Neural cell (in vitro differentiated cells): ENCODE data around the gene PFDN5. TPM values are rescaled to one million over a fixed set of nuclear protein-coding genes. Genes with fewer than 3 reads are reported as not detected.

ENCODE experiments used
- H2AFZ ChIP-seq: fragments of 200-600, 300-800 bp; sonication (generic), shearing (Covaris generic); 2 replicates; pipeline ENCODE4 v1.6.0; 2014; ENCODE audit warnings: low read depth, mild to moderate bottlenecking, antibody characterized with exemption, low read length, moderate library complexity
- H3F3A ChIP-seq: fragments of 200-600 bp; shearing (Covaris generic); 2 replicates; pipeline ENCODE4 v1.6.1; 2016; ENCODE audit warnings: mild to moderate bottlenecking, moderate library complexity, mixed read lengths, antibody characterized with exemption, low read length; ENCODE audit not compliant: insufficient read depth, poor library complexity, severe bottlenecking
- H3K27ac ChIP-seq: fragments of 200-600, 300-800 bp; sonication (generic), shearing (Covaris generic); 2 replicates; pipeline ENCODE4 v1.5.1; 2014; ENCODE audit warnings: mild to moderate bottlenecking, low read length, moderate library complexity
- H3K27me3 ChIP-seq: fragments of 300-800, 200-600 bp; sonication (generic), shearing (Covaris generic); 2 replicates; pipeline ENCODE4 v1.6.0; 2014; ENCODE audit warnings: mild to moderate bottlenecking, low read depth, low read length, moderate library complexity; ENCODE audit not compliant: insufficient read depth
- H3K36me3 ChIP-seq: fragments of 300-800, 200-600 bp; sonication (generic), shearing (Covaris generic); 2 replicates; pipeline ENCODE4 v1.5.1; 2014; ENCODE audit warnings: mild to moderate bottlenecking, antibody characterized with exemption, low read length, moderate library complexity; ENCODE audit not compliant: insufficient read depth
- H3K4me2 ChIP-seq: fragments of 300-800, 200-600 bp; sonication (generic), shearing (Covaris generic); 2 replicates; pipeline ENCODE4 v1.6.0; 2014; ENCODE audit warnings: mild to moderate bottlenecking, low read length
- H3K4me3 ChIP-seq: fragments of 300-800, 200-600 bp; sonication (generic), shearing (Covaris generic); 2 replicates; pipeline ENCODE4 v1.5.1; 2014; ENCODE audit warnings: mild to moderate bottlenecking, low read length, moderate library complexity
- H3K79me2 ChIP-seq: fragments of 200-600 bp; shearing (Covaris generic); replicated peaks from 2 replicates; pipeline ENCODE4 v1.6.0; 2014; ENCODE audit warnings: mild to moderate bottlenecking, low read length, moderate library complexity; ENCODE audit not compliant: insufficient read depth
- H3K9ac ChIP-seq: fragments of 300-800, 200-600 bp; sonication (generic), shearing (Covaris generic); 2 replicates; pipeline ENCODE4 v1.6.1; 2016; ENCODE audit warnings: mild to moderate bottlenecking, low read length, mixed read lengths
- H3K9me2 ChIP-seq: fragments of 200-600 bp; shearing (Covaris generic); 2 replicates; pipeline ENCODE4 v1.6.1; 2016; ENCODE audit warnings: mild to moderate bottlenecking, low read length, mixed read lengths; ENCODE audit not compliant: insufficient read depth
- H3K9me3 ChIP-seq: fragments of 200-600, 300-800 bp; sonication (generic), shearing (Covaris generic); 2 replicates; pipeline ENCODE4 v1.6.1; 2016; ENCODE audit warnings: mild to moderate bottlenecking, mixed run types, low read length, moderate library complexity, mixed read lengths
- H4K20me1 ChIP-seq: fragments of 200-600 bp; shearing (Covaris generic); 2 replicates; pipeline ENCODE4 v1.6.1; 2016; ENCODE audit warnings: mild to moderate bottlenecking, mixed run types; ENCODE audit not compliant: insufficient read depth
- EP300 ChIP-seq: fragments of 450-650 bp; conservative IDR thresholded peaks from 2 replicates; pipeline ENCODE4 v1.6.1; 2014; ENCODE audit warnings: antibody characterized with exemption, mild to moderate bottlenecking, moderate library complexity; ENCODE audit not compliant: poor library complexity, severe bottlenecking
- EZH2 ChIP-seq: fragments of 200-600, 300-800 bp; shearing (Covaris generic), sonication (generic); IDR thresholded peaks from 2 replicates; pipeline ENCODE4 v1.6.1; 2014; ENCODE audit warnings: antibody characterized with exemption, low read length, borderline replicate concordance, mild to moderate bottlenecking; ENCODE audit not compliant: insufficient read depth, poor library complexity, severe bottlenecking
- MXI1 ChIP-seq: fragments of 450-650 bp; conservative IDR thresholded peaks from 2 replicates; pipeline ENCODE4 v1.6.1; 2014; ENCODE audit warnings: antibody characterized with exemption, mild to moderate bottlenecking; ENCODE audit not compliant: poor library complexity, severe bottlenecking
- POLR2AphosphoS5 ChIP-seq: IDR thresholded peaks from 2 replicates; pipeline ENCODE4 v1.6.1; 2012
- RAD21 ChIP-seq: fragments of 450-650 bp; conservative IDR thresholded peaks from 2 replicates; pipeline ENCODE4 v1.6.1; 2014; ENCODE audit warnings: antibody characterized with exemption, mild to moderate bottlenecking, moderate library complexity
- SMC3 ChIP-seq: fragments of 450-650 bp; conservative IDR thresholded peaks from 2 replicates; pipeline ENCODE4 v1.6.1; 2014; ENCODE audit warnings: antibody characterized with exemption, mild to moderate bottlenecking, moderate library complexity; ENCODE audit not compliant: poor library complexity
- TAF1 ChIP-seq: IDR thresholded peaks from 2 replicates; pipeline ENCODE4 v1.6.1; 2012; ENCODE audit warnings: low read depth
- polyA plus RNA-seq: library from polyadenylated mRNA; depleted of rRNA; stranded (reverse); fragments of >200 nt; gene quantifications from 2 replicates; pipeline ENCODE4 v1.2.3, GENCODE V29; 2014
- TF ChIP-seq, protein P1 (sequence below): fragments of 450-650 bp; IDR thresholded peaks from 2 replicates; pipeline ENCODE4 v1.5.1; 2014; ENCODE audit warnings: antibody characterized with exemption, mild to moderate bottlenecking, moderate library complexity; ENCODE audit not compliant: poor library complexity, severe bottlenecking
- TF ChIP-seq, protein P2 (sequence below): IDR thresholded peaks from 2 replicates; pipeline ENCODE4 v1.6.1; 2012; ENCODE audit warnings: borderline replicate concordance

PFDN5 gene
- polyA plus RNA-seq, 1 donor from 2014 or later, result 1,383 TPM

GRCh38 chr12:53324779-53325510 is 29.6 kb downstream of the PFDN5 start:
- no peaks in the 10 kb centered on the region for H4K20me1 ChIP-seq
- H2AFZ ChIP-seq, result peak overlapping the region; percentile 65
- H3K9ac ChIP-seq, result peak overlapping the region; percentile 44
- H3K4me3 ChIP-seq, result peak overlapping the region; percentile 66
- H3K27ac ChIP-seq, result no peak overlapping the region
- peak; percentile 28 for TF ChIP-seq EZH2
- peak; percentile 61 for TF ChIP-seq MXI1
- peak; percentile 75 for TF ChIP-seq RAD21
- TF ChIP-seq SMC3, result peak; percentile 79
- TF ChIP-seq, protein P1, sequence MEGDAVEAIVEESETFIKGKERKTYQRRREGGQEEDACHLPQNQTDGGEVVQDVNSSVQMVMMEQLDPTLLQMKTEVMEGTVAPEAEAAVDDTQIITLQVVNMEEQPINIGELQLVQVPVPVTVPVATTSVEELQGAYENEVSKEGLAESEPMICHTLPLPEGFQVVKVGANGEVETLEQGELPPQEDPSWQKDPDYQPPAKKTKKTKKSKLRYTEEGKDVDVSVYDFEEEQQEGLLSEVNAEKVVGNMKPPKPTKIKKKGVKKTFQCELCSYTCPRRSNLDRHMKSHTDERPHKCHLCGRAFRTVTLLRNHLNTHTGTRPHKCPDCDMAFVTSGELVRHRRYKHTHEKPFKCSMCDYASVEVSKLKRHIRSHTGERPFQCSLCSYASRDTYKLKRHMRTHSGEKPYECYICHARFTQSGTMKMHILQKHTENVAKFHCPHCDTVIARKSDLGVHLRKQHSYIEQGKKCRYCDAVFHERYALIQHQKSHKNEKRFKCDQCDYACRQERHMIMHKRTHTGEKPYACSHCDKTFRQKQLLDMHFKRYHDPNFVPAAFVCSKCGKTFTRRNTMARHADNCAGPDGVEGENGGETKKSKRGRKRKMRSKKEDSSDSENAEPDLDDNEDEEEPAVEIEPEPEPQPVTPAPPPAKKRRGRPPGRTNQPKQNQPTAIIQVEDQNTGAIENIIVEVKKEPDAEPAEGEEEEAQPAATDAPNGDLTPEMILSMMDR, result peak; percentile 73
- TF ChIP-seq TAF1, result no peak
- no peak for TF ChIP-seq EP300
- TF ChIP-seq, protein P2, sequence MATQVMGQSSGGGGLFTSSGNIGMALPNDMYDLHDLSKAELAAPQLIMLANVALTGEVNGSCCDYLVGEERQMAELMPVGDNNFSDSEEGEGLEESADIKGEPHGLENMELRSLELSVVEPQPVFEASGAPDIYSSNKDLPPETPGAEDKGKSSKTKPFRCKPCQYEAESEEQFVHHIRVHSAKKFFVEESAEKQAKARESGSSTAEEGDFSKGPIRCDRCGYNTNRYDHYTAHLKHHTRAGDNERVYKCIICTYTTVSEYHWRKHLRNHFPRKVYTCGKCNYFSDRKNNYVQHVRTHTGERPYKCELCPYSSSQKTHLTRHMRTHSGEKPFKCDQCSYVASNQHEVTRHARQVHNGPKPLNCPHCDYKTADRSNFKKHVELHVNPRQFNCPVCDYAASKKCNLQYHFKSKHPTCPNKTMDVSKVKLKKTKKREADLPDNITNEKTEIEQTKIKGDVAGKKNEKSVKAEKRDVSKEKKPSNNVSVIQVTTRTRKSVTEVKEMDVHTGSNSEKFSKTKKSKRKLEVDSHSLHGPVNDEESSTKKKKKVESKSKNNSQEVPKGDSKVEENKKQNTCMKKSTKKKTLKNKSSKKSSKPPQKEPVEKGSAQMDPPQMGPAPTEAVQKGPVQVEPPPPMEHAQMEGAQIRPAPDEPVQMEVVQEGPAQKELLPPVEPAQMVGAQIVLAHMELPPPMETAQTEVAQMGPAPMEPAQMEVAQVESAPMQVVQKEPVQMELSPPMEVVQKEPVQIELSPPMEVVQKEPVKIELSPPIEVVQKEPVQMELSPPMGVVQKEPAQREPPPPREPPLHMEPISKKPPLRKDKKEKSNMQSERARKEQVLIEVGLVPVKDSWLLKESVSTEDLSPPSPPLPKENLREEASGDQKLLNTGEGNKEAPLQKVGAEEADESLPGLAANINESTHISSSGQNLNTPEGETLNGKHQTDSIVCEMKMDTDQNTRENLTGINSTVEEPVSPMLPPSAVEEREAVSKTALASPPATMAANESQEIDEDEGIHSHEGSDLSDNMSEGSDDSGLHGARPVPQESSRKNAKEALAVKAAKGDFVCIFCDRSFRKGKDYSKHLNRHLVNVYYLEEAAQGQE, result no peak
- no peak for TF ChIP-seq POLR2AphosphoS5
- H3F3A ChIP-seq, result no peaks in the 10 kb centered on the region
- H3K9me3 ChIP-seq, result no peaks in the 10 kb centered on the region
- H3K27me3 ChIP-seq, result peaks cover 19% of the 10 kb centered on the region
- H3K36me3 ChIP-seq, result no peaks in the 10 kb centered on the region
- H3K4me2 ChIP-seq, result peak overlapping the region; percentile 55
- H3K79me2 ChIP-seq, result no peaks in the 10 kb centered on the region
- H3K9me2 ChIP-seq, result no peaks in the 10 kb centered on the region

DNA sequence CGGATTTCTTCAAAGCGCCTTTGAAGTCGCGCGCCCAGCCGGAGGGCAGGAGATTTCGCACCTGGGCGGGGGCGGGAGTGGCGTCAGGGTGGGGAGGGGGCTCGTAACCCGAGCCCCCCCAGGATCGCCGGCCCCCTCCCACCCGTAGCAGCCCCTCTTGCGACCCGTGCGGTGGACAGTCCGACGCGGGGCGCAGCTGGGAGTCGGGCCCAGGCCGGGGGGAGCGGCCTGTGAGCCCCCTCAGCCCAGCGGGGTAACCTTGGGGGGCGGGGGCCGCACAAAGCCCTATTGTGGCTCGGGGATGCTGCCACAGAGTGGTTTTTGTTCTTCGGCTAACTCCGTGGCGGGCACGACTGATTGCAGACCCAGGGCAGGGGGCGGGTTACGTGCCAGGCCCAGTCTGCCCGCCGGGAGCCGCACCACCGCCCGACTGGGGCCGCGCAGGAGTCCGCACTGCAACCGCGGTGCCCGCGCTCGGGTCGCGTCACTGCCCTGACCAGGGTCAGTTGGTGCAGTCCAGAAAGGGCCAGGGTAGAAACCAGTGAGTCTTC is 30.2 kb downstream of the PFDN5 start:
- Histone ChIP-seq H3K4me3 (peak overlapping the region; percentile 66), H4K20me1 (no peaks in the 10 kb centered on the region), H3K79me2 (no peaks in the 10 kb centered on the region), H2AFZ (no peak overlapping the region), H3F3A (no peaks in the 10 kb centered on the region), H3K9me2 (no peaks in the 10 kb centered on the region), H3K36me3 (no peaks in the 10 kb centered on the region), H3K9ac (peak overlapping the region; percentile 44), H3K4me2 (no peak overlapping the region), H3K27ac (no peak overlapping the region), H3K27me3 (peaks cover 19% of the 10 kb centered on the region), H3K9me3 (no peaks in the 10 kb centered on the region)
- TF ChIP-seq, protein P2, result no peak
- no peak for TF ChIP-seq RAD21
- TF ChIP-seq, protein P1, result no peak
- no peak for TF ChIP-seq EP300
- no peak for TF ChIP-seq POLR2AphosphoS5
- no peak for TF ChIP-seq TAF1
- TF ChIP-seq MXI1, result no peak
- TF ChIP-seq SMC3, result no peak
